Measurements from ENCODE around the gene GGA1. TPM values are rescaled to one million over a fixed set of nuclear protein-coding genes. Genes with fewer than 3 reads are reported as not detected.

Gene GGA1
- total RNA-seq, 2 donors from 2014 or later = 70.5 to 86.8 TPM

- Mint-ChIP-seq H3K27me3 (no peaks in the 10 kb centered on the region), H3K27ac (peak overlapping the region; percentile 95), H3K4me1 (peaks cover 39% of the 10 kb centered on the region), H3K4me3 (peak overlapping the region; percentile 76), H3K36me3 (ENCODE audit: low read depth) (peaks cover 2% of the 10 kb centered on the region)
- ATAC-seq (no peak), DNase-seq (no peak)
- H3K9me3 ChIP-seq (ENCODE audit: control insufficient read depth, low read length, poor library complexity, severe bottlenecking) = no peaks in the 10 kb centered on the region
Observed at GRCh38 chr22:37674248-37674647, 65.6 kb downstream of the GGA1 start.

- peak; percentile 43 for ATAC-seq
- peak within 1 kb of the TSS; percentile 95 for H3K27ac Mint-ChIP-seq
- H3K4me3 Mint-ChIP-seq = peak within 1 kb of the TSS; percentile 97
- H3K4me1 Mint-ChIP-seq = peaks cover 40% of the 10 kb centered on the region
- H3K36me3 Mint-ChIP-seq (ENCODE audit: low read depth) = peaks cover 2% of the 10 kb centered on the region
- H3K9me3 ChIP-seq (ENCODE audit: control insufficient read depth, low read length, poor library complexity, severe bottlenecking) = no peaks in the 10 kb centered on the region
- no peaks in the 10 kb centered on the region for H3K27me3 Mint-ChIP-seq
- peak; percentile 34 to 50 (median 47) for DNase-seq
Observed at GRCh38 chr22:37674951-37675929, 66.6 kb downstream of the GGA1 start, which contains the start of gene LGALS1. TSS of gene LGALS1 (plus strand) at chr22:37675636. CDS start at chr22:37675703, 67 bp downstream.

- Mint-ChIP-seq H3K4me3 (peak overlapping the region; percentile 97), H3K4me1 (peaks cover 38% of the 10 kb centered on the region), H3K27me3 (no peaks in the 10 kb centered on the region), H3K36me3 (ENCODE audit: low read depth) (peaks cover 2% of the 10 kb centered on the region), H3K27ac (peak overlapping the region; percentile 95)
- DNase-seq (no peak), ATAC-seq (no peak)
- H3K9me3 ChIP-seq (ENCODE audit: control insufficient read depth, low read length, poor library complexity, severe bottlenecking) = no peaks in the 10 kb centered on the region
Observed at GRCh38 chr22:37675930-37676735, 67.5 kb downstream of the GGA1 start.

- Mint-ChIP-seq H3K4me1 (peaks cover 41% of the 10 kb centered on the region), H3K36me3 (ENCODE audit: low read depth) (peaks cover 2% of the 10 kb centered on the region), H3K4me3 (peak overlapping the region; percentile 97)
Observed at GRCh38 chr22:37676736-37677492, 68.3 kb downstream of the GGA1 start.

GRCh38 chr22:37677493-37677974, 68.9 kb downstream of the GGA1 start:
- DNase-seq (no peak), ATAC-seq (peak; percentile 68)
- H3K4me1 Mint-ChIP-seq = peaks cover 35% of the 10 kb centered on the region
- H3K27me3 Mint-ChIP-seq = no peaks in the 10 kb centered on the region
- H3K27ac Mint-ChIP-seq = peak overlapping the region; percentile 95
- H3K4me3 Mint-ChIP-seq = peak overlapping the region; percentile 97
- H3K36me3 Mint-ChIP-seq (ENCODE audit: low read depth) = peaks cover 2% of the 10 kb centered on the region
- no peaks in the 10 kb centered on the region for H3K9me3 ChIP-seq (ENCODE audit: control insufficient read depth, low read length, poor library complexity, severe bottlenecking)

More at GRCh38 chr22:37676736-37677492, 68.3 kb downstream of the GGA1 start:
- H3K9me3 ChIP-seq (ENCODE audit: control insufficient read depth, low read length, poor library complexity, severe bottlenecking) = no peaks in the 10 kb centered on the region
- H3K27ac Mint-ChIP-seq = peak overlapping the region; percentile 95
- ATAC-seq (peak; percentile 89), DNase-seq (peak; percentile 85 to 91 (median 87))
- no peaks in the 10 kb centered on the region for H3K27me3 Mint-ChIP-seq

- Mint-ChIP-seq H3K27ac (peak overlapping the region; percentile 95), H3K4me3 (no peak overlapping the region)
Observed at GRCh38 chr22:37678372-37678771, 69.7 kb downstream of the GGA1 start.

GRCh38 chr22:37679670-37680069, 71.0 kb downstream of the GGA1 start:
- DNase-seq (no peak), ATAC-seq (no peak)
- H3K27me3 Mint-ChIP-seq = no peaks in the 10 kb centered on the region
- peak overlapping the region; percentile 11 for H3K27ac Mint-ChIP-seq
- peaks cover 2% of the 10 kb centered on the region for H3K36me3 Mint-ChIP-seq (ENCODE audit: low read depth)
- no peaks in the 10 kb centered on the region for H3K9me3 ChIP-seq (ENCODE audit: control insufficient read depth, low read length, poor library complexity, severe bottlenecking)
- no peak overlapping the region for H3K4me3 Mint-ChIP-seq
- H3K4me1 Mint-ChIP-seq = peaks cover 25% of the 10 kb centered on the region

More at GRCh38 chr22:37678372-37678771, 69.7 kb downstream of the GGA1 start:
- Mint-ChIP-seq H3K27me3 (no peaks in the 10 kb centered on the region), H3K4me1 (peaks cover 33% of the 10 kb centered on the region), H3K36me3 (ENCODE audit: low read depth) (peaks cover 2% of the 10 kb centered on the region)
- ATAC-seq = no peak
- DNase-seq = no peak
- no peaks in the 10 kb centered on the region for H3K9me3 ChIP-seq (ENCODE audit: control insufficient read depth, low read length, poor library complexity, severe bottlenecking)

GRCh38 chr22:37680191-37680851, 71.7 kb downstream of the GGA1 start:
- no peaks in the 10 kb centered on the region for H3K9me3 ChIP-seq (ENCODE audit: control insufficient read depth, low read length, poor library complexity, severe bottlenecking)
- Mint-ChIP-seq H3K36me3 (ENCODE audit: low read depth) (peaks cover 2% of the 10 kb centered on the region), H3K27me3 (no peaks in the 10 kb centered on the region), H3K4me3 (no peak overlapping the region), H3K4me1 (peaks cover 22% of the 10 kb centered on the region), H3K27ac (peak overlapping the region; percentile 11)
- ATAC-seq (no peak), DNase-seq (no peak)

- ATAC-seq = no peak
- Mint-ChIP-seq H3K4me3 (no peak overlapping the region), H3K27me3 (no peaks in the 10 kb centered on the region), H3K27ac (peak overlapping the region; percentile 47), H3K36me3 (ENCODE audit: low read depth) (peaks cover 3% of the 10 kb centered on the region), H3K4me1 (peaks cover 20% of the 10 kb centered on the region)
- no peak for DNase-seq
- H3K9me3 ChIP-seq (ENCODE audit: control insufficient read depth, low read length, poor library complexity, severe bottlenecking) = no peaks in the 10 kb centered on the region
Observed at GRCh38 chr22:37681001-37681424, 72.4 kb downstream of the GGA1 start.

GRCh38 chr22:37681556-37682049, 73.0 kb downstream of the GGA1 start:
- Mint-ChIP-seq H3K4me1 (peaks cover 20% of the 10 kb centered on the region), H3K27ac (peak overlapping the region; percentile 47), H3K4me3 (no peak overlapping the region), H3K36me3 (ENCODE audit: low read depth) (peaks cover 4% of the 10 kb centered on the region), H3K27me3 (no peaks in the 10 kb centered on the region)
- ATAC-seq (peak; percentile 19), DNase-seq (peak; percentile 46 to 65 (median 56))
- no peaks in the 10 kb centered on the region for H3K9me3 ChIP-seq (ENCODE audit: control insufficient read depth, low read length, poor library complexity, severe bottlenecking)

Data from T-helper 17 cell (primary cell).